ENCODE measurements around the gene GRM1. TPM values are rescaled to one million over a fixed set of nuclear protein-coding genes. Genes with fewer than 3 reads are reported as not detected.

Gene GRM1
- polyA plus RNA-seq, 3 donors, result not detected

- no peak for DNase-seq
- 92% methylated on average over 1 of the region's 2 CpGs for WGBS (ENCODE audit: insufficient coverage)
- H3K79me2 ChIP-seq (ENCODE audit: insufficient read depth, low read length), result no peaks in the 10 kb centered on the region
- no peak overlapping the region for H3K4me3 ChIP-seq (replicated peaks in 1 of 3; ENCODE audit: low read depth in 2 of 3, low read length in 3 of 3)
- no peaks in the 10 kb centered on the region for H3K27me3 ChIP-seq (ENCODE audit: control insufficient read depth in 2 of 2, insufficient read depth in 2 of 2, low read length in 2 of 2)
- H3K9ac ChIP-seq (ENCODE audit: insufficient read depth, low read length, poor library complexity, severe bottlenecking), result no peak overlapping the region
- no peak overlapping the region for H3K4me2 ChIP-seq (replicated peaks; ENCODE audit: extremely low read depth, low read length, poor library complexity, severe bottlenecking)
- no peak overlapping the region for H3K27ac ChIP-seq (ENCODE audit: low read depth in 1 of 2, low read length in 2 of 2)
- Mint-ChIP-seq H3K4me3 (no peak overlapping the region), H3K36me3 (no peaks in the 10 kb centered on the region), H3K9me3 (peaks cover under 1 to 8% (median 3%) of the 10 kb centered on the region in 7 donors), H3K27me3 (ENCODE audit: low read depth in 3 of 3) (peaks cover 0 to 2% (median 1%) of the 10 kb centered on the region in 3 donors), H3K4me1 (no peaks in the 10 kb centered on the region), H3K27ac (no peak overlapping the region)
- no peaks in the 10 kb centered on the region for H4K20me1 ChIP-seq (ENCODE audit: insufficient read depth, low read length)
- no peaks in the 10 kb centered on the region for H3K4me1 ChIP-seq (ENCODE audit: control insufficient read depth in 1 of 2, insufficient read depth in 2 of 2, low read length in 2 of 2)
- intact Hi-C loops (cut with micrococcal nuclease), result no loop called here
- H2AFZ ChIP-seq (ENCODE audit: insufficient read depth, low read depth, low read length, poor library complexity, severe bottlenecking), result no peak overlapping the region
- H3K36me3 ChIP-seq (replicated peaks in 1 of 2; ENCODE audit: control insufficient read depth in 1 of 2, insufficient read depth in 2 of 2, low read length in 2 of 2), result no peaks in the 10 kb centered on the region
- H3K9me3 ChIP-seq (replicated peaks in 1 of 2; ENCODE audit: control insufficient read depth in 1 of 2, insufficient read depth in 1 of 2, low read length in 2 of 2), result no peaks in the 10 kb centered on the region
- TF ChIP-seq CTCF (IDR thresholded peaks at IDR 0.05), result no peak
Measured at GRCh38 chr6:146410851-146411595, 382.2 kb downstream of the GRM1 start.

- Histone ChIP-seq H4K20me1 (ENCODE audit: insufficient read depth, low read length) (no peaks in the 10 kb centered on the region), H3K36me3 (replicated peaks in 1 of 2; ENCODE audit: control insufficient read depth in 1 of 2, insufficient read depth in 2 of 2, low read length in 2 of 2) (no peaks in the 10 kb centered on the region), H3K4me2 (replicated peaks; ENCODE audit: extremely low read depth, low read length, poor library complexity, severe bottlenecking) (no peak overlapping the region), H3K79me2 (ENCODE audit: insufficient read depth, low read length) (no peaks in the 10 kb centered on the region), H2AFZ (ENCODE audit: insufficient read depth, low read depth, low read length, poor library complexity, severe bottlenecking) (no peak overlapping the region), H3K4me3 (replicated peaks in 1 of 3; ENCODE audit: low read depth in 2 of 3, low read length in 3 of 3) (no peak overlapping the region), H3K4me1 (ENCODE audit: control insufficient read depth in 1 of 2, insufficient read depth in 2 of 2, low read length in 2 of 2) (no peaks in the 10 kb centered on the region), H3K9me3 (replicated peaks in 1 of 2; ENCODE audit: control insufficient read depth in 1 of 2, insufficient read depth in 1 of 2, low read length in 2 of 2) (no peaks in the 10 kb centered on the region), H3K9ac (ENCODE audit: insufficient read depth, low read length, poor library complexity, severe bottlenecking) (no peak overlapping the region), H3K27me3 (ENCODE audit: control insufficient read depth in 2 of 2, insufficient read depth in 2 of 2, low read length in 2 of 2) (no peaks in the 10 kb centered on the region), H3K27ac (ENCODE audit: low read depth in 1 of 2, low read length in 2 of 2) (no peak overlapping the region)
- peaks cover 0 to 1% (median 0%) of the 10 kb centered on the region in 3 donors for H3K27me3 Mint-ChIP-seq (ENCODE audit: low read depth in 3 of 3)
- intact Hi-C loops (cut with micrococcal nuclease), result no loop called here
- H3K27ac Mint-ChIP-seq, result no peak overlapping the region
- no peak for TF ChIP-seq CTCF (IDR thresholded peaks at IDR 0.05)
- 90% methylated on average over 2 of the region's 5 CpGs for WGBS (ENCODE audit: insufficient coverage)
- H3K9me3 Mint-ChIP-seq, result peaks cover 0 to 4% (median 0%) of the 10 kb centered on the region in 7 donors
- no peak for DNase-seq
- H3K4me3 Mint-ChIP-seq, result no peak overlapping the region
- H3K4me1 Mint-ChIP-seq, result peaks cover 9% of the 10 kb centered on the region
- no peaks in the 10 kb centered on the region for H3K36me3 Mint-ChIP-seq
Measured at GRCh38 chr6:146419576-146419975, 390.7 kb downstream of the GRM1 start.

All from CD14-positive monocyte (primary cell).